OCI-LY7 (cell line): ENCODE data around the gene ELMO1. TPM values are rescaled to one million over a fixed set of nuclear protein-coding genes. Genes with fewer than 3 reads are reported as not detected.

Source experiments
- BruUV-seq: library from RNA; stranded (reverse); fragments of 400-500 nt; replicated peaks from 2 replicates; lab custom pipeline; 2021; lab: Mats Ljungman, UMichigan
- CTCF ChIA-PET: fragments of 300-600 bp; sonication (Branson Sonifier 250); formaldehyde crosslinking; loops from one replicate; lab custom pipeline; 2022; ENCODE audit warnings: antibody characterized with exemption; ENCODE audit not compliant: unreplicated experiment; lab: Charles Lee
- POLR2A ChIA-PET: fragments of 300-600 bp; sonication (Branson Sonifier 250); formaldehyde crosslinking; loops from one replicate; lab custom pipeline; 2022; ENCODE audit warnings: antibody characterized with exemption; lab: Charles Lee
- DNase-seq: peaks from one replicate; pipeline ENCODE4 v3.0.0-alpha.2; 2015; ENCODE audit warnings: low spot score
- H2AFZ ChIP-seq: fragments of 200-600 bp; sonication (generic), shearing (Covaris generic); 2 replicates; pipeline ENCODE4 v1.6.1; 2014; ENCODE audit warnings: mild to moderate bottlenecking, antibody characterized with exemption, low read length, moderate library complexity
- H3K27ac ChIP-seq: fragments of 200-600 bp; sonication (generic); 2 replicates; pipeline ENCODE4 v1.5.1; 2014; ENCODE audit warnings: mixed run types, low read depth, mild to moderate bottlenecking, moderate library complexity, low read length, inconsistent platforms; ENCODE audit not compliant: poor library complexity, severe bottlenecking
- H3K36me3 ChIP-seq: fragments of 200-600 bp; sonication (generic); 2 replicates; pipeline ENCODE4 v1.6.1; 2014; ENCODE audit warnings: mild to moderate bottlenecking, antibody characterized with exemption, low read length, moderate library complexity, mixed read lengths; ENCODE audit not compliant: insufficient read depth
- H3K4me1 ChIP-seq: fragments of 200-600 bp; sonication (generic); 2 replicates; pipeline ENCODE4 v1.5.1; 2014; ENCODE audit warnings: mild to moderate bottlenecking, low read length; ENCODE audit not compliant: insufficient read depth, poor library complexity, severe bottlenecking
- H3K4me2 ChIP-seq: fragments of 200-600 bp; sonication (generic); 2 replicates; pipeline ENCODE4 v1.6.1; 2014; ENCODE audit warnings: mild to moderate bottlenecking, low read length
- H3K4me3 ChIP-seq: fragments of 200-600 bp; sonication (generic); 2 replicates; pipeline ENCODE4 v1.5.1; 2014; ENCODE audit warnings: mild to moderate bottlenecking, low read depth, low read length; ENCODE audit not compliant: poor library complexity, severe bottlenecking
- H3K79me2 ChIP-seq: fragments of 200-600 bp; sonication (generic); 2 replicates; pipeline ENCODE4 v1.6.1; 2016; ENCODE audit warnings: low read depth, mild to moderate bottlenecking, low read length, moderate library complexity, mixed read lengths; ENCODE audit not compliant: insufficient read depth
- H3K9me2 ChIP-seq: fragments of 200-600 bp; sonication (generic); 2 replicates; pipeline ENCODE4 v1.6.1; 2016; ENCODE audit warnings: mild to moderate bottlenecking, low read length, mixed read lengths; ENCODE audit not compliant: insufficient read depth
- H3K9me3 ChIP-seq: fragments of 200-600 bp; sonication (generic); 2 replicates; pipeline ENCODE4 v1.6.1; 2014; ENCODE audit warnings: mild to moderate bottlenecking, mixed run types, low read length, mixed read lengths
- H4K20me1 ChIP-seq: fragments of 200-600 bp; sonication (generic); 2 replicates; pipeline ENCODE4 v1.6.1; 2014; ENCODE audit warnings: mild to moderate bottlenecking, antibody characterized with exemption, low read length, moderate library complexity, mixed read lengths; ENCODE audit not compliant: insufficient read depth
- EZH2phosphoT487 ChIP-seq: fragments of 200-600 bp; sonication (generic); IDR thresholded peaks from 2 replicates; pipeline ENCODE4 v1.6.1; 2018; ENCODE audit warnings: low read depth, borderline replicate concordance, mild to moderate bottlenecking, mixed run types, antibody characterized with exemption, low read length, moderate library complexity, mixed read lengths
- intact Hi-C: fragments of 100-400 bp; cut with micrococcal nuclease; formaldehyde crosslinking; loops from one replicate; pipeline ENCODE4 v1.10.0; 2022; ENCODE audit not compliant: unreplicated experiment
- total RNA-seq, 2 experiments: library from RNA; depleted of rRNA in 1 of 2; stranded (reverse); fragments of >200 nt in 1 of 2; shearing (Covaris generic) in 1 of 2; gene quantifications; 2 replicates each; pipeline ENCODE4 v1.2.3, GENCODE V29; 2014 to 2022
- TF ChIP-seq, protein P1 (sequence below): fragments of 200-600 bp; sonication (generic); conservative IDR thresholded peaks from 2 replicates; pipeline ENCODE4 v1.5.1; 2014; ENCODE audit warnings: mild to moderate bottlenecking, antibody characterized with exemption, low read length, moderate library complexity, mixed read lengths

ELMO1 gene
- total RNA-seq, 2 experiments from 2014 or later = 101 to 103 TPM

DNA sequence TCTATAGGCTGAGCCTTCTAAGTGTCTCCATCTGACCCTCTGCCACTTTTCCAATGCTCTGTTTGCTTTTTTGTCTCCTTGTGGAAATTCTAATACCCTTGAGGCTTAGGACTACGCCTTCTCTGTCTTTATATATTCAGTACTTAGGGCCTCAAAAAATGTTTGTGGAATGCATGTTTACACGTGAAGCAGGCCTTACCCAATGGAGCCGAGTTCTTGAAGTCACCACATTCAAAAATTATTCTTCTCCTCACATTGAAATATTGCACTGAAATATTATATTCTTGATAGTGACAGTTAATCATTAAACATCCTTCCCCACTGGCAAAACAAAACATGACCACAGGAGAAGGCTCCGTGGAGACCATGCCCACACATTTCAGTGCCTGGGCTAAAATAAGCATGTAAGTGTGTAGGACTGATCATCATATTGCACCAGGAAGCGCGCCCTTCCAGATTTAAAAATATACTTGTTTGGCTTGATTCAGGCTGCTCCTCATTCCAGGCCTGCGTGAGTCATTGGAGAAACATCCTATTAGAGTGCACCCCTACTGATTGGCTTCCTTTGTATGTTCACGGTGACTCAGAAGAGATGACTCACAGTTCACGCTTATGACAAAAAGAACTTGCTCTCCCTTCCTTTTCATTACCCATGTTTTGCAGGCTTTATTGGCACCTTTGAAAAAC is 416.9 kb downstream of the ELMO1 start:
- H4K20me1 ChIP-seq = no peaks in the 10 kb centered on the region
- CTCF ChIA-PET = no interaction called here
- H3K4me1 ChIP-seq = no peaks in the 10 kb centered on the region
- no peaks in the 10 kb centered on the region for H3K79me2 ChIP-seq
- H3K9me2 ChIP-seq = no peaks in the 10 kb centered on the region
- no peak for DNase-seq
- POLR2A ChIA-PET = no interaction called here
- H3K4me2 ChIP-seq = no peak overlapping the region
- H3K27ac ChIP-seq = no peak overlapping the region
- H3K9me3 ChIP-seq = no peaks in the 10 kb centered on the region
- no peak overlapping the region for H3K4me3 ChIP-seq
- H3K36me3 ChIP-seq = peaks cover 18% of the 10 kb centered on the region; the same call in 1 of the 2 replicates
- intact Hi-C loops = no loop called here
- BruUV-seq = no TSS peak
- H2AFZ ChIP-seq = no peak overlapping the region
- TF ChIP-seq EZH2phosphoT487 = no peak
- TF ChIP-seq, protein P1, sequence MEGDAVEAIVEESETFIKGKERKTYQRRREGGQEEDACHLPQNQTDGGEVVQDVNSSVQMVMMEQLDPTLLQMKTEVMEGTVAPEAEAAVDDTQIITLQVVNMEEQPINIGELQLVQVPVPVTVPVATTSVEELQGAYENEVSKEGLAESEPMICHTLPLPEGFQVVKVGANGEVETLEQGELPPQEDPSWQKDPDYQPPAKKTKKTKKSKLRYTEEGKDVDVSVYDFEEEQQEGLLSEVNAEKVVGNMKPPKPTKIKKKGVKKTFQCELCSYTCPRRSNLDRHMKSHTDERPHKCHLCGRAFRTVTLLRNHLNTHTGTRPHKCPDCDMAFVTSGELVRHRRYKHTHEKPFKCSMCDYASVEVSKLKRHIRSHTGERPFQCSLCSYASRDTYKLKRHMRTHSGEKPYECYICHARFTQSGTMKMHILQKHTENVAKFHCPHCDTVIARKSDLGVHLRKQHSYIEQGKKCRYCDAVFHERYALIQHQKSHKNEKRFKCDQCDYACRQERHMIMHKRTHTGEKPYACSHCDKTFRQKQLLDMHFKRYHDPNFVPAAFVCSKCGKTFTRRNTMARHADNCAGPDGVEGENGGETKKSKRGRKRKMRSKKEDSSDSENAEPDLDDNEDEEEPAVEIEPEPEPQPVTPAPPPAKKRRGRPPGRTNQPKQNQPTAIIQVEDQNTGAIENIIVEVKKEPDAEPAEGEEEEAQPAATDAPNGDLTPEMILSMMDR = no peak

DNA sequence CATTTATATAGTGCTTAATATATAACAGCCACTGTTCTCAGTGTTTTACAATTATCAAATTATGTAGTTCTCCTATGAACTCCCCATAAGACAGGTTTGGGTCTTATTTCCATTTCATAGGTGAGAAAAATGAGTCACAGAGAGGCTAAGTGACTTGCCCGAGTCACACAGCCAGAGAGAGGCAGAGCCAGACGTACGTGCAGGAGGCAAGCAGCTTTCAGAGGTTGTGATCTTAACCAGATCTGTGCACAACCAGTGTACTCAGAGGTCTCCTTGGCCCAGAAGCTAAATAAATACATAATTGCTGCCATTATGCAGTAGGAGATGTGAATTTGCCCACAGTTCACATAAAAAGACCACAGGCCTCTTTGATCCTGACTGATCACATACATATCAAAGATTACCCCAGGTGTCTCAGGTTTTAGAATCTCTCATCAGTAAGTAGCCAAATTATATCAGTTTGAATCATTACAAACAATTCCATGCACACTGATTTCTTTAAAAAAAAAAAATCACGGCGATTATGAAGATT is 419.7 kb downstream of the ELMO1 start:
- intact Hi-C loops = no loop called here
- Histone ChIP-seq H3K4me3 (no peak overlapping the region), H3K9me3 (no peaks in the 10 kb centered on the region), H3K9me2 (no peaks in the 10 kb centered on the region), H3K36me3 (peaks cover 21% of the 10 kb centered on the region; the same call in 1 of the 2 replicates), H2AFZ (no peak overlapping the region), H3K79me2 (no peaks in the 10 kb centered on the region), H3K4me1 (no peaks in the 10 kb centered on the region), H3K4me2 (no peak overlapping the region), H3K27ac (no peak overlapping the region), H4K20me1 (no peaks in the 10 kb centered on the region)
- POLR2A ChIA-PET = no interaction called here
- BruUV-seq = no TSS peak
- DNase-seq = no peak
- TF ChIP-seq, protein P1 = no peak
- TF ChIP-seq EZH2phosphoT487 = no peak
- CTCF ChIA-PET = no interaction called here
